CD1c-positive myeloid dendritic cell (primary cell): ENCODE data around the gene SPDYE2.
"Not testable (repeated sequence)": the region's sequence is repeated elsewhere in the genome, so short reads cannot be mapped to it uniquely, and the experiment has no call there.

ENCODE experiments used
- DNase-seq: peaks from one replicate; pipeline ENCODE4 v3.0.0-alpha.2; 2016; ENCODE audit errors: extremely low spot score

The SPDYE2 gene

GRCh38 chr7:102535062-102535615, 15.9 kb upstream of the SPDYE2 start:
- DNase-seq = not testable (repeated sequence)

GRCh38 chr7:102540604-102541003, 10.4 kb upstream of the SPDYE2 start:
- not testable (repeated sequence) for DNase-seq

GRCh38 chr7:102542083-102542482, 8.9 kb upstream of the SPDYE2 start:
- DNase-seq = not testable (repeated sequence)

GRCh38 chr7:102542771-102543170, 8.3 kb upstream of the SPDYE2 start:
- DNase-seq = not testable (repeated sequence)

- DNase-seq = not testable (repeated sequence)
Observed at GRCh38 chr7:102543596-102543995, 7.4 kb upstream of the SPDYE2 start, which contains the start of gene UPK3BL2. Gene UPK3BL2 (minus strand): TSS chr7:102543696. CDS start chr7:102543636, 60 bp downstream.

- not testable (repeated sequence) for DNase-seq
Observed at GRCh38 chr7:102544372-102544771, 6.7 kb upstream of the SPDYE2 start.

GRCh38 chr7:102545288-102545687, 5.7 kb upstream of the SPDYE2 start:
- not testable (repeated sequence) for DNase-seq

- not testable (repeated sequence) for DNase-seq
Observed at GRCh38 chr7:102546353-102546752, 4.7 kb upstream of the SPDYE2 start.

GRCh38 chr7:102568620-102569019, 17.6 kb downstream of the SPDYE2 start:
- DNase-seq = not testable (repeated sequence)

- peak; percentile 98 for DNase-seq
Observed at GRCh38 chr7:102572261-102573239, 21.5 kb downstream of the SPDYE2 start, which contains the start of gene POLR2J3. Gene POLR2J3 (minus strand): TSS chr7:102572583. CDS start chr7:102572521, 62 bp downstream.

- DNase-seq = not testable (repeated sequence)
Observed at GRCh38 chr7:102574607-102575006, 23.6 kb downstream of the SPDYE2 start.

- DNase-seq = not testable (repeated sequence)
Observed at GRCh38 chr7:102576363-102576762, 25.3 kb downstream of the SPDYE2 start.

GRCh38 chr7:102577315-102578240, 26.6 kb downstream of the SPDYE2 start:
- DNase-seq = not testable (repeated sequence)

- not testable (repeated sequence) for DNase-seq
Observed at GRCh38 chr7:102578486-102578885, 27.5 kb downstream of the SPDYE2 start.

GRCh38 chr7:102581722-102582121, 30.7 kb downstream of the SPDYE2 start:
- DNase-seq = not testable (repeated sequence)

- DNase-seq = not testable (repeated sequence)
Observed at GRCh38 chr7:102583495-102583894, 32.5 kb downstream of the SPDYE2 start.

GRCh38 chr7:102589857-102590256, 38.8 kb downstream of the SPDYE2 start:
- not testable (repeated sequence) for DNase-seq

- not testable (repeated sequence) for DNase-seq
Observed at GRCh38 chr7:102592477-102593019, 41.5 kb downstream of the SPDYE2 start.

GRCh38 chr7:102593637-102594334, 42.8 kb downstream of the SPDYE2 start:
- DNase-seq = not testable (repeated sequence)

GRCh38 chr7:102596036-102596435, 45.0 kb downstream of the SPDYE2 start:
- not testable (repeated sequence) for DNase-seq
